ENCODE results near the gene VAT1L.

VAT1L gene

GRCh38 chr16:77782694-77783093, 5.7 kb upstream of the VAT1L start:
- no peak for DNase-seq (ENCODE audit: low read depth)

- DNase-seq (ENCODE audit: low read depth), result no peak
Measured at GRCh38 chr16:77784441-77785372, 3.7 kb upstream of the VAT1L start.

GRCh38 chr16:77785373-77785764, 3.0 kb upstream of the VAT1L start:
- DNase-seq (ENCODE audit: low read depth), result no peak

GRCh38 chr16:77786186-77786847, 2.0 kb upstream of the VAT1L start:
- no peak for DNase-seq (ENCODE audit: low read depth)

- no peak for DNase-seq (ENCODE audit: low read depth)
Measured at GRCh38 chr16:77787452-77787851, 912 bp upstream of the VAT1L start.

GRCh38 chr16:77789085-77790008, 983 bp downstream of the VAT1L start:
- no peak for DNase-seq (ENCODE audit: low read depth)

GRCh38 chr16:77790009-77790372, 1.6 kb downstream of the VAT1L start:
- DNase-seq (ENCODE audit: low read depth), result no peak

- DNase-seq (ENCODE audit: low read depth), result no peak
Measured at GRCh38 chr16:77790912-77791311, 2.5 kb downstream of the VAT1L start.

- DNase-seq (ENCODE audit: low read depth), result no peak
Measured at GRCh38 chr16:77793417-77793816, 5.1 kb downstream of the VAT1L start.

- DNase-seq (ENCODE audit: low read depth), result no peak
Measured at GRCh38 chr16:77794586-77794985, 6.2 kb downstream of the VAT1L start.

GRCh38 chr16:77801817-77802216, 13.5 kb downstream of the VAT1L start:
- no peak for DNase-seq (ENCODE audit: low read depth)

GRCh38 chr16:77805398-77805797, 17.0 kb downstream of the VAT1L start:
- DNase-seq (ENCODE audit: low read depth), result no peak

GRCh38 chr16:77807021-77807420, 18.7 kb downstream of the VAT1L start:
- no peak for DNase-seq (ENCODE audit: low read depth)

GRCh38 chr16:77812856-77813500, 24.6 kb downstream of the VAT1L start:
- no peak for DNase-seq (ENCODE audit: low read depth)

GRCh38 chr16:77816293-77816692, 27.9 kb downstream of the VAT1L start:
- DNase-seq (ENCODE audit: low read depth), result no peak

GRCh38 chr16:77820340-77820739, 32.0 kb downstream of the VAT1L start:
- DNase-seq (ENCODE audit: low read depth), result no peak

- DNase-seq (ENCODE audit: low read depth), result no peak
Measured at GRCh38 chr16:77822661-77823060, 34.3 kb downstream of the VAT1L start.

GRCh38 chr16:77823067-77823466, 34.7 kb downstream of the VAT1L start:
- DNase-seq (ENCODE audit: low read depth), result no peak

GRCh38 chr16:77825196-77825595, 36.8 kb downstream of the VAT1L start:
- DNase-seq (ENCODE audit: low read depth), result no peak

- DNase-seq (ENCODE audit: low read depth), result no peak
Measured at GRCh38 chr16:77827032-77827431, 38.7 kb downstream of the VAT1L start.

- DNase-seq (ENCODE audit: low read depth), result no peak
Measured at GRCh38 chr16:77833921-77834634, 45.7 kb downstream of the VAT1L start.

Data from T follicular helper cell (primary cell).